H9 (cell line): Measurements from ENCODE around the gene RFPL3. TPM values are rescaled to one million over a fixed set of nuclear protein-coding genes. Genes with fewer than 3 reads are reported as not detected.

Experiments
- DNase-seq: peaks from one replicate; pipeline ENCODE4 v3.0.0-alpha.2; 2017
- H2AFZ ChIP-seq: one replicate; pipeline ENCODE4 v1.6.1; 2013; ENCODE audit warnings: mild to moderate bottlenecking, low read length, control low read depth, moderate library complexity
- H2AK5ac ChIP-seq: 2 replicates; pipeline ENCODE4 v1.6.1; 2013; ENCODE audit warnings: low read length, control low read depth, mixed read lengths; ENCODE audit not compliant: insufficient read length
- H2BK120ac ChIP-seq: one replicate; pipeline ENCODE4 v1.6.1; 2013; ENCODE audit warnings: low read depth, mild to moderate bottlenecking, low read length, control low read depth, inconsistent platforms; ENCODE audit not compliant: poor library complexity, severe bottlenecking
- H2BK12ac ChIP-seq: 2 replicates; pipeline ENCODE4 v1.6.1; 2013; ENCODE audit warnings: low read length, control low read depth, mixed read lengths, low read depth; ENCODE audit not compliant: insufficient read length
- H2BK15ac ChIP-seq: 2 replicates; pipeline ENCODE4 v1.6.1; 2013; ENCODE audit warnings: low read depth, low read length, control low read depth
- H2BK20ac ChIP-seq: one replicate; pipeline ENCODE4 v1.6.1; 2013; ENCODE audit warnings: low read depth, mild to moderate bottlenecking, low read length, control low read depth, inconsistent platforms; ENCODE audit not compliant: poor library complexity, severe bottlenecking
- H2BK5ac ChIP-seq: 2 replicates; pipeline ENCODE4 v1.6.1; 2013; ENCODE audit warnings: low read length, control low read depth, mixed read lengths; ENCODE audit not compliant: insufficient read length
- H3K14ac ChIP-seq: 2 replicates; pipeline ENCODE4 v1.6.1; 2013; ENCODE audit warnings: low read length, control low read depth; ENCODE audit not compliant: insufficient read depth
- H3K18ac ChIP-seq: 2 replicates; pipeline ENCODE4 v1.6.1; 2013; ENCODE audit warnings: low read depth, mild to moderate bottlenecking, mixed read lengths, low read length, control low read depth; ENCODE audit not compliant: insufficient read length
- H3K23ac ChIP-seq: 2 replicates; pipeline ENCODE4 v1.6.1; 2013; ENCODE audit warnings: low read length, control low read depth, mixed read lengths, low read depth; ENCODE audit not compliant: insufficient read length
- H3K23me2 ChIP-seq: 2 replicates; pipeline ENCODE4 v1.6.1; 2013; ENCODE audit warnings: low read depth, mild to moderate bottlenecking, mixed read lengths, low read length, control low read depth; ENCODE audit not compliant: insufficient read length, poor library complexity, severe bottlenecking
- H3K27ac ChIP-seq: 2 replicates; pipeline ENCODE4 v1.5.1; 2013; ENCODE audit warnings: low read length, control low read depth, mixed read lengths, low read depth; ENCODE audit not compliant: insufficient read length
- H3K27me3 ChIP-seq: 2 replicates; pipeline ENCODE4 v1.6.1; 2013; ENCODE audit warnings: low read length, control low read depth, inconsistent platforms; ENCODE audit not compliant: insufficient read depth
- H3K4ac ChIP-seq: 2 replicates; pipeline ENCODE4 v1.6.1; 2013; ENCODE audit warnings: low read depth, mild to moderate bottlenecking, control low read depth, inconsistent platforms, low read length, moderate library complexity
- H3K4me1 ChIP-seq: 2 replicates; pipeline ENCODE4 v1.6.1; 2013; ENCODE audit warnings: low read length, control low read depth, inconsistent platforms; ENCODE audit not compliant: insufficient read depth
- H3K4me2 ChIP-seq: 2 replicates; pipeline ENCODE4 v1.6.1; 2013; ENCODE audit warnings: low read length, control low read depth, mixed read lengths; ENCODE audit not compliant: insufficient read length, insufficient read depth
- H3K56ac ChIP-seq: 2 replicates; pipeline ENCODE4 v1.6.1; 2013; ENCODE audit warnings: low read depth, mild to moderate bottlenecking, mixed read lengths, low read length, control low read depth; ENCODE audit not compliant: insufficient read length
- H3K79me1 ChIP-seq: 2 replicates; pipeline ENCODE4 v1.6.1; 2013; ENCODE audit warnings: low read depth, mild to moderate bottlenecking, moderate library complexity, low read length, control low read depth, inconsistent platforms; ENCODE audit not compliant: insufficient read depth, poor library complexity, severe bottlenecking
- H3K79me2 ChIP-seq: 2 replicates; pipeline ENCODE4 v1.6.1; 2013; ENCODE audit warnings: low read length, control low read depth, inconsistent platforms; ENCODE audit not compliant: insufficient read depth
- H3K9ac ChIP-seq: 2 replicates; pipeline ENCODE4 v1.6.1; 2013; ENCODE audit warnings: low read length, control low read depth, mixed read lengths; ENCODE audit not compliant: insufficient read length; ENCODE audit errors: extremely low read depth
- H3K9me3 ChIP-seq: one replicate; pipeline ENCODE4 v1.6.1; 2013; ENCODE audit warnings: low read depth, low read length, inconsistent platforms; ENCODE audit not compliant: control insufficient read depth
- H3T11ph ChIP-seq: one replicate; pipeline ENCODE4 v1.6.1; 2013; ENCODE audit warnings: mild to moderate bottlenecking, low read length, control low read depth, inconsistent platforms
- H4K20me1 ChIP-seq: one replicate; pipeline ENCODE4 v1.6.1; 2013; ENCODE audit not compliant: control insufficient read depth, insufficient read length, insufficient read depth
- H4K5ac ChIP-seq: 2 replicates; pipeline ENCODE4 v1.6.1; 2013; ENCODE audit warnings: low read depth, mild to moderate bottlenecking, mixed read lengths, low read length, control low read depth; ENCODE audit not compliant: insufficient read length
- H4K8ac ChIP-seq: replicated peaks from 2 replicates; pipeline ENCODE4 v1.6.1; 2013; ENCODE audit warnings: low read length, control low read depth, mixed read lengths, low read depth; ENCODE audit not compliant: insufficient read length
- H4K91ac ChIP-seq: 2 replicates; pipeline ENCODE4 v1.6.1; 2013; ENCODE audit warnings: low read depth, mild to moderate bottlenecking, moderate library complexity, mixed read lengths, low read length, control low read depth; ENCODE audit not compliant: insufficient read length
- H3K27ac Mint-ChIP-seq, 3 experiments: 2 replicates in 2 of 3; 3 replicates in 1 of 3; pipeline ENCODE4 v1.8.0; 2020 to 2021; ENCODE audit warnings: mixed read lengths in 3 of 3, mild to moderate bottlenecking in 1 of 3, moderate library complexity in 1 of 3
- H3K27me3 Mint-ChIP-seq: 2 replicates; pipeline ENCODE4 v1.8.0; 2021; ENCODE audit warnings: low read depth, mild to moderate bottlenecking, moderate library complexity, mixed read lengths
- H3K36me3 Mint-ChIP-seq, 3 experiments: 2 replicates in 2 of 3; 3 replicates in 1 of 3; pipeline ENCODE4 v1.8.0; 2020 to 2021; ENCODE audit warnings: low read depth in 3 of 3, mixed read lengths in 3 of 3; ENCODE audit not compliant: insufficient read depth in 1 of 3
- H3K4me1 Mint-ChIP-seq, 2 experiments: 2 replicates each; pipeline ENCODE4 v1.8.0; 2020; ENCODE audit warnings: mixed read lengths in 2 of 2
- H3K4me3 Mint-ChIP-seq, 2 experiments: 2 replicates in 1 of 2; 3 replicates in 1 of 2; pipeline ENCODE4 v1.8.0; 2020 to 2021; ENCODE audit warnings: mild to moderate bottlenecking in 2 of 2, mixed read lengths in 2 of 2, moderate library complexity in 1 of 2
- H3K9me3 Mint-ChIP-seq, 2 experiments: 2 replicates in 1 of 2; 3 replicates in 1 of 2; pipeline ENCODE4 v1.8.0; 2020; ENCODE audit warnings: mild to moderate bottlenecking in 2 of 2, mixed read lengths in 2 of 2, moderate library complexity in 1 of 2
- CTCF ChIP-seq: fragments of 200-600 bp; sonication (generic); conservative IDR thresholded peaks from 3 replicates; pipeline ENCODE4 v1.8.0; 2021; ENCODE audit warnings: antibody characterized with exemption, mild to moderate bottlenecking
- WGBS: extraction: QIAGEN DNeasy Blood & Tissue Kit; methylation state at CpG from one replicate; pipeline ENCODE4 v1.1.7; 2013; ENCODE audit warnings: missing lambda C conversion rate, low lambda C conversion rate, mixed read lengths; ENCODE audit not compliant: insufficient read length; ENCODE audit errors: extremely low coverage; 5-methylcytosine and 5-hydroxymethylcytosine counted together
- total RNA-seq: library from RNA; stranded (reverse); gene quantifications from 2 replicates; pipeline ENCODE4 v1.2.1, GENCODE V29; 2021

RFPL3 gene
- total RNA-seq, 1 experiment from 2014 or later, result not detected

- H3K4me3 Mint-ChIP-seq, result no peak overlapping the region
- Histone ChIP-seq H3K18ac (no peak overlapping the region), H3T11ph (no peak overlapping the region), H2AK5ac (no peak overlapping the region), H3K4me2 (no peak overlapping the region), H4K5ac (no peak overlapping the region), H2BK20ac (no peak overlapping the region), H4K20me1 (no peaks in the 10 kb centered on the region), H2BK120ac (no peak overlapping the region), H3K23me2 (no peaks in the 10 kb centered on the region), H3K23ac (no peak overlapping the region), H3K27me3 (no peaks in the 10 kb centered on the region), H3K9ac (no peak overlapping the region), H3K79me2 (no peaks in the 10 kb centered on the region), H4K91ac (no peak overlapping the region), H2BK12ac (no peak overlapping the region), H3K56ac (no peak overlapping the region), H3K4me1 (no peaks in the 10 kb centered on the region; the same call in 1 of the 2 replicates), H3K14ac (no peak overlapping the region; the same call in 1 of the 2 replicates), H3K79me1 (no peaks in the 10 kb centered on the region), H2AFZ (no peak overlapping the region), H3K27ac (no peak overlapping the region), H3K4ac (no peak overlapping the region), H2BK15ac (no peak overlapping the region), H2BK5ac (no peak overlapping the region), H4K8ac (no peak overlapping the region), H3K9me3 (no peaks in the 10 kb centered on the region)
- H3K9me3 Mint-ChIP-seq, result peaks cover 0 to 3% of the 10 kb centered on the region in 2 experiments; a peak in 4 of 5 replicates
- H3K4me1 Mint-ChIP-seq, result peaks cover 10% of the 10 kb centered on the region in 2 experiments
- DNase-seq, result no peak
- no peak for TF ChIP-seq CTCF
- no peak overlapping the region for H3K27ac Mint-ChIP-seq
- WGBS, result no CpG with 5 or more reads among the region's 28 CpGs
- H3K27me3 Mint-ChIP-seq, result peaks cover 23% of the 10 kb centered on the region
- H3K36me3 Mint-ChIP-seq, result peaks cover 0 to 3% (median 0%) of the 10 kb centered on the region in 3 experiments; a peak in 2 of 7 replicates
Observed at GRCh38 chr22:32353292-32353691, 4.4 kb upstream of the RFPL3 start.
